Ovary (tissue), 9 donors: ENCODE results near the gene TATDN3. TPM values are rescaled to one million over a fixed set of nuclear protein-coding genes. Genes with fewer than 3 reads are reported as not detected.

Experiments
- DNase-seq, 5 donors: peaks; one replicate each; pipeline ENCODE4 v3.0.0-alpha.2; 2019 to 2020
- H3K27ac ChIP-seq, 2 donors: fragments of 200-600 bp; one replicate each; pipeline versions ENCODE4 v1.5.1 to v1.8.0; 2019 to 2022
- H3K27me3 ChIP-seq: fragments of 200-600 bp; one replicate; pipeline ENCODE4 v1.8.0; 2022
- H3K36me3 ChIP-seq: fragments of 200-600 bp; sonication (generic); one replicate; pipeline ENCODE4 v1.5.1; 2019
- H3K4me1 ChIP-seq: one replicate; pipeline ENCODE4 v1.8.1; 2013; ENCODE audit warnings: mild to moderate bottlenecking, moderate library complexity; ENCODE audit not compliant: insufficient read depth
- H3K4me3 ChIP-seq: fragments of 200-600 bp; sonication (generic); one replicate; pipeline ENCODE4 v1.5.1; 2017
- H3K9me3 ChIP-seq, 2 donors: fragments of 200-600 bp in 1 of 2; sonication (generic) in 1 of 2; one replicate each; pipeline versions ENCODE4 v1.5.1 to v1.8.1; 2013 to 2019; ENCODE audit warnings: mild to moderate bottlenecking in 1 of 2, moderate library complexity in 1 of 2
- CTCF ChIP-seq, 3 donors: fragments of 450-650 bp in 2 of 3; fragments of 200-600 bp in 1 of 3; IDR thresholded peaks; one replicate each; pipeline versions ENCODE4 v1.5.1 to v1.8.0; 2016 to 2022; ENCODE audit warnings: antibody characterized with exemption in 3 of 3, mild to moderate bottlenecking in 1 of 3
- EP300 ChIP-seq: sonication (generic); formaldehyde crosslinking; IDR thresholded peaks from one replicate; pipeline ENCODE4 v1.6.1; 2017; ENCODE audit warnings: antibody characterized with exemption
- POLR2A ChIP-seq: fragments of 450-650 bp; IDR thresholded peaks from one replicate; pipeline ENCODE4 v1.6.1; 2017; ENCODE audit warnings: antibody characterized with exemption, mild to moderate bottlenecking, moderate library complexity
- WGBS, 3 donors: extraction: QIAGEN DNeasy Blood & Tissue Kit in 1 of 3; methylation state at CpG; one replicate each; pipeline versions ENCODE4 v1.1.5 to v1.1.7; 2013 to 2017; 5-methylcytosine and 5-hydroxymethylcytosine counted together
- intact Hi-C, 4 donors: fragments of 100-400 bp; cut with DNase I; formaldehyde crosslinking; loops; one replicate each; pipeline versions ENCODE4 v1.11.0 to v1.15.1; 2022 to 2023
- polyA plus RNA-seq, 2 donors: library from polyadenylated mRNA; stranded (reverse); fragments of 200-250 nt in 1 of 2; fragments of 350-450 nt in 1 of 2; fragmentation: Illumina TruSeq in 1 of 2; extraction: RNeasy Lipid Tissue Mini Kit (QIAGEN cat#74804) in 1 of 2; gene quantifications; one replicate each; pipeline ENCODE4 v1.2.3, GENCODE V29; 2013 to 2014
- total RNA-seq, 7 donors: library from RNA; depleted of rRNA in 2 of 7; stranded (reverse); fragments of >200 nt in 2 of 7; fragmentation: NEBNext Ultra II Directional in 3 of 7; extraction: Animal tissue kit (Norgen Biotek cat#: 25700) in 3 of 7; gene quantifications; one replicate each; pipeline versions ENCODE4 v1.1.0 to v1.2.4, GENCODE V29; 2016 to 2023
- donor health status: DM: no; HTN: no; CAD: no; lungs with moderate emphysema.
- donor health status: DM: no; HTN: no; CAD: no.
- donor health status: Bipolar disorder and iron deficiency.
- donor health status: DM: yes; HTN: yes; CAD: no.
- donor health status: DM: no; HTN: no; CAD: no.
- donor health status: DM: yes; HTN: yes; CAD: no.

TATDN3 gene
- total and polyA plus RNA-seq, 9 donors = 6.8 to 17.1 (median 9.5) TPM

- intact Hi-C loops = no loop called here
- Histone ChIP-seq H3K27me3 (no peaks in the 10 kb centered on the region), H3K36me3 (no peaks in the 10 kb centered on the region), H3K27ac (no peak overlapping the region), H3K4me1 (peaks cover 7% of the 10 kb centered on the region), H3K9me3 (no peaks in the 10 kb centered on the region), H3K4me3 (no peak overlapping the region)
- no peak for TF ChIP-seq POLR2A
- no peak for TF ChIP-seq EP300
- no peak for TF ChIP-seq CTCF (IDR thresholded peaks at IDR 0.05)
- WGBS, 3 donors = 87 to 90% (median 90%) methylated on average over 16 of the region's 16 CpGs
- no peak for DNase-seq
Observed at GRCh38 chr1:212856755-212857154, 65.1 kb downstream of the TATDN3 start.

- DNase-seq = peak; percentile 95 to 96 (median 95)
- intact Hi-C loops = no loop called here
- no peaks in the 10 kb centered on the region for H3K36me3 ChIP-seq
- 0 to 1% (median 1%) methylated on average over 46 to 54 of the region's 54 CpGs for WGBS, 3 donors
- H3K4me1 ChIP-seq = peaks cover 7% of the 10 kb centered on the region
- H3K27ac ChIP-seq = peak within 1 kb of the TSS; percentile 87 to 95
- TF ChIP-seq POLR2A (peak; percentile 48), EP300 (no peak), CTCF (IDR thresholded peaks at IDR 0.05) (no peak)
- H3K4me3 ChIP-seq = peak within 1 kb of the TSS; percentile 95
- no peaks in the 10 kb centered on the region for H3K27me3 ChIP-seq
- no peaks in the 10 kb centered on the region for H3K9me3 ChIP-seq
Observed at GRCh38 chr1:212857992-212858460, 66.3 kb downstream of the TATDN3 start, which contains the start of gene FLVCR1. Gene FLVCR1 (plus strand): TSS chr1:212858275. CDS start chr1:212858453, 178 bp downstream.

GRCh38 chr1:212858461-212859265, 67.0 kb downstream of the TATDN3 start:
- no peaks in the 10 kb centered on the region for H3K27me3 ChIP-seq
- no peaks in the 10 kb centered on the region for H3K36me3 ChIP-seq
- DNase-seq = peak in 2 of 5 donors; percentile 31 to 43
- intact Hi-C loops = no loop called here
- H3K27ac ChIP-seq = peak overlapping the region; percentile 87 to 95
- H3K4me1 ChIP-seq = peaks cover 7% of the 10 kb centered on the region
- no peak for TF ChIP-seq EP300
- TF ChIP-seq CTCF (IDR thresholded peaks at IDR 0.05) = no peak
- no peak for TF ChIP-seq POLR2A
- peak overlapping the region; percentile 95 for H3K4me3 ChIP-seq
- 5 to 6% (median 6%) methylated on average over 35 to 54 of the region's 54 CpGs for WGBS, 3 donors
- H3K9me3 ChIP-seq = no peaks in the 10 kb centered on the region

GRCh38 chr1:212860713-212861581, 69.3 kb downstream of the TATDN3 start:
- no peaks in the 10 kb centered on the region for H3K27me3 ChIP-seq
- H3K36me3 ChIP-seq = no peaks in the 10 kb centered on the region
- H3K4me1 ChIP-seq = peaks cover 7% of the 10 kb centered on the region
- H3K9me3 ChIP-seq = no peaks in the 10 kb centered on the region
- 71 to 78% (median 74%) methylated on average over 5 of the region's 5 CpGs for WGBS, 3 donors
- TF ChIP-seq EP300 = no peak
- TF ChIP-seq CTCF (IDR thresholded peaks at IDR 0.05) = no peak
- no peak for TF ChIP-seq POLR2A
- H3K4me3 ChIP-seq = no peak overlapping the region
- intact Hi-C loops = no loop called here
- DNase-seq = no peak
- H3K27ac ChIP-seq = no peak overlapping the region
